GM18526 (cell line): ENCODE results near the gene ZNF358.

Experiments used
- POLR2A ChIP-seq: IDR thresholded peaks from 3 replicates; pipeline ENCODE4 v1.6.1; 2011; ENCODE audit not compliant: insufficient read length; ENCODE audit errors: extremely low read depth

The ZNF358 gene

GRCh38 chr19:7515645-7516151 is at the start of gene ZNF358:
Gene ZNF358 (plus strand): TSS chr19:7516103. CDS start chr19:7519243, 3,140 bp downstream.
- TF ChIP-seq POLR2A = no peak

- no peak for TF ChIP-seq POLR2A
These were observed 48.6 kb upstream of the ZNF358 start for GRCh38 chr19:7467009-7467989.

GRCh38 chr19:7468840-7469239 is 47.1 kb upstream of the ZNF358 start:
- no peak for TF ChIP-seq POLR2A

- no peak for TF ChIP-seq POLR2A
These were observed 46.1 kb upstream of the ZNF358 start for GRCh38 chr19:7469669-7470285.

- TF ChIP-seq POLR2A = no peak
These were observed 45.2 kb upstream of the ZNF358 start for GRCh38 chr19:7470540-7471305.

GRCh38 chr19:7471696-7472615 is 43.9 kb upstream of the ZNF358 start:
- no peak for TF ChIP-seq POLR2A

- no peak for TF ChIP-seq POLR2A
These were observed 40.2 kb upstream of the ZNF358 start for GRCh38 chr19:7475665-7476064.

- TF ChIP-seq POLR2A = no peak
These were observed 39.7 kb upstream of the ZNF358 start for GRCh38 chr19:7476241-7476640.

GRCh38 chr19:7476777-7477494 is 39.0 kb upstream of the ZNF358 start:
- TF ChIP-seq POLR2A = no peak

- TF ChIP-seq POLR2A = no peak
These were observed 38.1 kb upstream of the ZNF358 start for GRCh38 chr19:7477758-7478157.

GRCh38 chr19:7478173-7478842 is 37.6 kb upstream of the ZNF358 start:
- TF ChIP-seq POLR2A = no peak

GRCh38 chr19:7478843-7479227 is 37.1 kb upstream of the ZNF358 start:
- TF ChIP-seq POLR2A = no peak
